ENCODE measurements around the gene ASB11.

DNA sequence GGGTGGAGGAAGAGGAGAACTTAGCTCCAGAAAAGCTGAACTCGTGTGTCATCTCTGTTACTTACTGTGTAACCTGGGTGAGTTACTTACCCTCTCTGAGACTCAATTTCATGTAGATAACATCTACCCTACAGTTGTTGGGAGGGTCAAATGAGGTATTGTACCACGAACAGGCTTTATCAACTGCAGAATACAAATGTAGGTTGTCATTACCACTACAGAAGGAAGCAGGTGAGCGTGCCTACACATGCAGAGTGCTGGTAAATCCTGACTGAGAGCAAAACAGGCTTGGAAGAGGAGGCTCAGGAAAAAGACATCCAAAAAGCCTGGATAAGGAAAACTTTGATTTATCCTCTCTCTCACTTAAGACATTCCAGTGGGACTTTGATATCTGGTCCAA is 12.7 kb upstream of the ASB11 start:
- TF ChIP-seq CTCF (IDR thresholded peaks at IDR 0.05; ENCODE audit: low read depth, low read length, poor library complexity, severe bottlenecking) (no peak), EZH2phosphoT487 (IDR thresholded peaks at IDR 0.05; ENCODE audit: borderline replicate concordance, low read length) (no peak)
